K562 (cell line): ENCODE data around the gene TBC1D17. TPM values are rescaled to one million over a fixed set of nuclear protein-coding genes. Genes with fewer than 3 reads are reported as not detected.
A peak's percentile ranks its signal among the peaks of the same experiment; 100 is the strongest.

Experiments used
- ARNT ChIP-seq, 2 experiments: fragments of 450-650 bp; IDR thresholded peaks; 2 replicates each; pipeline ENCODE4 v1.6.1; 2016; ENCODE audit warnings: mild to moderate bottlenecking in 1 of 2
- CAMTA2 ChIP-seq: fragments of 250-450 bp; sonication (Bioruptor Pico); conservative IDR thresholded peaks from 2 replicates; pipeline ENCODE4 v1.5.1; 2022
- CC2D1A ChIP-seq: fragments of 450-650 bp; IDR thresholded peaks from 2 replicates; pipeline ENCODE4 v1.6.1; 2017; ENCODE audit warnings: mild to moderate bottlenecking
- CHD1 ChIP-seq: fragments of 200-600 bp; sonication (generic); IDR thresholded peaks from one replicate; pipeline ENCODE4 v1.6.1; 2012; ENCODE audit warnings: mild to moderate bottlenecking, moderate library complexity, low read length, inconsistent platforms
- ELF1 ChIP-seq: fragments of 200-800 bp; sonication (Bioruptor generic); IDR thresholded peaks from 2 replicates; pipeline ENCODE4 v1.6.1; 2016; ENCODE audit warnings: missing genetic modification characterization, missing compliant biosample characterization
- ELF2 ChIP-seq: fragments of 250-450 bp; sonication (Bioruptor Pico); IDR thresholded peaks from 2 replicates; pipeline ENCODE4 v1.5.0; 2021; ENCODE audit warnings: mild to moderate bottlenecking
- GATA2 ChIP-seq: sonication (generic); formaldehyde crosslinking; IDR thresholded peaks from 2 replicates; pipeline ENCODE4 v1.4.0; 2020; ENCODE audit warnings: mild to moderate bottlenecking, missing genetic modification reagents
- HBP1 ChIP-seq: fragments of 450-650 bp; formaldehyde crosslinking; IDR thresholded peaks from 2 replicates; pipeline ENCODE4 v1.4.0; 2022; ENCODE audit warnings: missing genetic modification characterization
- HLTF ChIP-seq: fragments of 450-650 bp; IDR thresholded peaks from 2 replicates; pipeline ENCODE4 v1.6.1; 2016
- MAFF ChIP-seq: IDR thresholded peaks from 2 replicates; pipeline ENCODE4 v1.6.1; 2012; ENCODE audit warnings: low read length, improper control_type of control experiment
- MAZ ChIP-seq, 2 experiments: fragments of 450-650 bp in 1 of 2; sonication (generic) in 1 of 2; formaldehyde crosslinking; IDR thresholded peaks in 1 of 2; conservative IDR thresholded peaks in 1 of 2; 2 replicates each; pipeline versions ENCODE4 v1.4.0 to v1.5.0; 2020; ENCODE audit warnings: mild to moderate bottlenecking in 1 of 2, missing genetic modification reagents in 1 of 2
- MYNN ChIP-seq, 2 experiments: sonication (generic); formaldehyde crosslinking in 1 of 2; IDR thresholded peaks; 2 replicates each; pipeline versions ENCODE4 v1.5.0 to v1.6.1; 2016 to 2020; ENCODE audit warnings: antibody characterized with exemption in 1 of 2, missing genetic modification reagents in 1 of 2
- NCOA6 ChIP-seq: fragments of 450-650 bp; IDR thresholded peaks from 2 replicates; pipeline ENCODE4 v1.6.1; 2017; ENCODE audit warnings: mild to moderate bottlenecking
- NFIX ChIP-seq: fragments of 250-450 bp; sonication (Bioruptor Pico); IDR thresholded peaks from 2 replicates; pipeline ENCODE4 v1.4.0; 2020; ENCODE audit warnings: low read depth, mild to moderate bottlenecking, moderate library complexity
- NKRF ChIP-seq: fragments of 450-650 bp; IDR thresholded peaks from 2 replicates; pipeline ENCODE4 v1.6.1; 2016; ENCODE audit warnings: borderline replicate concordance
- PHTF2 ChIP-seq: fragments of 250-450 bp; sonication (Bioruptor Pico); IDR thresholded peaks from 2 replicates; pipeline ENCODE4 v1.5.0; 2021; ENCODE audit warnings: mild to moderate bottlenecking
- POLR2G ChIP-seq: fragments of 200-400 bp; formaldehyde crosslinking; IDR thresholded peaks from 2 replicates; pipeline ENCODE4 v1.6.1; 2017; ENCODE audit warnings: low read depth, mild to moderate bottlenecking, antibody characterized with exemption, low read length, moderate library complexity
- PRPF4 ChIP-seq: fragments of 200-400 bp; formaldehyde crosslinking; IDR thresholded peaks from one replicate; pipeline ENCODE4 v1.6.1; 2017; ENCODE audit warnings: low read length, low read depth, mild to moderate bottlenecking; ENCODE audit not compliant: insufficient read depth, poor library complexity, severe bottlenecking
- RBM22 ChIP-seq: fragments of 200-400 bp; formaldehyde crosslinking; IDR thresholded peaks from 2 replicates; pipeline ENCODE4 v1.6.1; 2018; ENCODE audit warnings: low read length, low read depth; ENCODE audit not compliant: poor library complexity, severe bottlenecking
- SMAD1 ChIP-seq: fragments of 150-350 bp; IDR thresholded peaks from 2 replicates; pipeline ENCODE4 v1.6.1; 2014; ENCODE audit warnings: low read length, low read depth; ENCODE audit not compliant: partially characterized antibody
- TOE1 ChIP-seq, 2 experiments: fragments of 450-650 bp in 1 of 2; sonication (generic) in 1 of 2; formaldehyde crosslinking in 1 of 2; IDR thresholded peaks; 2 replicates each; pipeline versions ENCODE4 v1.7.1 to v1.8.0; 2016 to 2022; ENCODE audit warnings: borderline replicate concordance in 2 of 2, mild to moderate bottlenecking in 2 of 2, antibody characterized with exemption in 1 of 2, inconsistent platforms in 1 of 2, low read depth in 1 of 2, missing genetic modification reagents in 1 of 2, moderate library complexity in 1 of 2
- VEZF1 ChIP-seq: fragments of 200-800 bp; sonication (Bioruptor generic); IDR thresholded peaks from 2 replicates; pipeline ENCODE4 v1.6.1; 2017; ENCODE audit warnings: missing genetic modification characterization, missing compliant biosample characterization
- ZC3H8 ChIP-seq: fragments of 450-650 bp; IDR thresholded peaks from 2 replicates; pipeline ENCODE4 v1.6.1; 2017
- ZFP30 ChIP-seq: fragments of 250-450 bp; sonication (Bioruptor Pico); IDR thresholded peaks from 2 replicates; pipeline ENCODE4 v1.8.0; 2022; ENCODE audit warnings: moderate library complexity, mild to moderate bottlenecking, inconsistent platforms, borderline replicate concordance
- ZFX ChIP-seq: sonication (generic); formaldehyde crosslinking; IDR thresholded peaks from 2 replicates; pipeline ENCODE4 v1.8.0; 2022; ENCODE audit warnings: mild to moderate bottlenecking, missing genetic modification reagents, moderate library complexity
- ZNF830 ChIP-seq: fragments of 250-450 bp; sonication (Bioruptor Pico); IDR thresholded peaks from 2 replicates; pipeline ENCODE4 v1.5.0; 2021; ENCODE audit warnings: mild to moderate bottlenecking
- polyA plus RNA-seq, 8 experiments: library from polyadenylated mRNA; depleted of rRNA in 4 of 8; stranded (reverse) in 5 of 8; unstranded in 3 of 8; fragments of >200 nt; fragmentation: Nextera tagmentation in 2 of 8; fragmentation: Illumina TruSeq in 1 of 8; extraction: Ambion mirVana in 2 of 8; extraction: Trizol in 1 of 8; gene quantifications; 2 replicates each; pipeline versions ENCODE4 v1.2.1 to v1.2.3, GENCODE V29; 2011 to 2014; ENCODE audit warnings: inconsistent platforms in 1 of 8, missing spikeins in 1 of 8
- total RNA-seq, 7 experiments: library from RNA; depleted of rRNA in 6 of 7; stranded (reverse); fragments of >200 nt in 6 of 7; fragmentation: Illumina TruSeq in 2 of 7; extraction: Trizol in 2 of 7; gene quantifications; 2 replicates each; pipeline versions ENCODE4 v1.2.1 to v1.2.3, GENCODE V29; 2011 to 2021; ENCODE audit warnings: low replicate concordance in 1 of 7

The TBC1D17 gene
- total and polyA plus RNA-seq, 9 of the 15 experiments (the other 6 are each of a cell fraction or from before 2014, with no cell fraction given): 0.42 to 16.0 (median 3.8) TPM

- TF ChIP-seq HBP1 (CRISPR knock-in tag): no peak
- no peak for TF ChIP-seq ARNT (IDR thresholded peaks at IDR 0.05)
- no peak for TF ChIP-seq CC2D1A
- TF ChIP-seq NKRF: no peak
- TF ChIP-seq ZNF830: no peak
- no peak for TF ChIP-seq MAFF
- TF ChIP-seq TOE1 (IDR thresholded peaks at IDR 0.05; ENCODE audit: borderline replicate concordance): no peak
- no peak for TF ChIP-seq TOE1 (CRISPR knock-in tag; IDR thresholded peaks at IDR 0.05; ENCODE audit: borderline replicate concordance, low read depth)
- TF ChIP-seq NFIX: no peak
- TF ChIP-seq PHTF2 (CRISPR knock-in tag): no peak
- TF ChIP-seq ZFP30: no peak
- TF ChIP-seq ELF1: no peak
- no peak for TF ChIP-seq CHD1
- no peak for TF ChIP-seq PRPF4
- TF ChIP-seq CAMTA2 (CRISPR knock-in tag): no peak
- TF ChIP-seq GATA2 (CRISPR knock-in tag): no peak
- no peak for TF ChIP-seq HLTF
- TF ChIP-seq SMAD1: no peak
- TF ChIP-seq ZFX (CRISPR knock-in tag): no peak
- 0 out of 2 replicates have a peak, but pooled peaks have one; percentile 18 for TF ChIP-seq ELF2 (CRISPR knock-in tag)
- TF ChIP-seq MYNN (IDR thresholded peaks at IDR 0.05): no peak
- TF ChIP-seq MYNN (CRISPR knock-in tag; IDR thresholded peaks at IDR 0.05): no peak
- no peak for TF ChIP-seq ZC3H8
- TF ChIP-seq VEZF1 (CRISPR knock-in tag): no peak
- peak; percentile 82 for TF ChIP-seq POLR2G
- no peak for TF ChIP-seq NCOA6
- TF ChIP-seq RBM22: peak; percentile 98
- TF ChIP-seq MAZ (CRISPR knock-in tag; conservative IDR thresholded peaks at IDR 0.05 in 1 of 2, IDR thresholded peaks at IDR 0.05 in 1 of 2): 0 out of 4 replicates have a peak, but pooled peaks of 1 of the 2 experiments have one; percentile 4
Measured at GRCh38 chr19:49932731-49933131, 55.2 kb downstream of the TBC1D17 start (continued).
